GM18507 (cell line): ENCODE results near the gene PKIB.
"Not testable (repeated sequence)": the region's sequence is repeated elsewhere in the genome, so short reads cannot be mapped to it uniquely, and the experiment has no call there.

Experiments
- DNase-seq: peaks from one replicate; pipeline ENCODE4 v3.0.0; 2011; ENCODE audit warnings: low read depth; ENCODE audit not compliant: insufficient read length; ENCODE audit errors: extremely low spot score
- FAIRE-seq: peaks from 2 replicates; lab custom pipeline; 2011; peaks lifted over from hg19 to GRCh38; lab: Jason Lieb, UNC

PKIB gene

GRCh38 chr6:122619309-122619708, 9.1 kb downstream of the PKIB start:
- FAIRE-seq (no peak), DNase-seq (no peak)

GRCh38 chr6:122620428-122620827, 10.2 kb downstream of the PKIB start:
- DNase-seq (no peak), FAIRE-seq (no peak)

GRCh38 chr6:122620902-122621301, 10.7 kb downstream of the PKIB start:
- DNase-seq (no peak), FAIRE-seq (no peak)

GRCh38 chr6:122621638-122622037, 11.4 kb downstream of the PKIB start:
- FAIRE-seq, result no peak
- DNase-seq, result no peak

GRCh38 chr6:122622479-122622878, 12.3 kb downstream of the PKIB start:
- FAIRE-seq (no peak), DNase-seq (no peak)

- FAIRE-seq, result no peak
Measured at GRCh38 chr6:122623279-122623678, 13.1 kb downstream of the PKIB start.

GRCh38 chr6:122624853-122625252, 14.6 kb downstream of the PKIB start:
- FAIRE-seq, result no peak
- DNase-seq, result no peak

More at GRCh38 chr6:122623279-122623678, 13.1 kb downstream of the PKIB start:
- no peak for DNase-seq

GRCh38 chr6:122628714-122629113, 18.5 kb downstream of the PKIB start:
- DNase-seq (no peak), FAIRE-seq (no peak)

- DNase-seq (no peak), FAIRE-seq (no peak)
Measured at GRCh38 chr6:122631571-122632249, 21.5 kb downstream of the PKIB start.

GRCh38 chr6:122640366-122640765, 30.2 kb downstream of the PKIB start:
- FAIRE-seq, result no peak
- no peak for DNase-seq

GRCh38 chr6:122641819-122642218, 31.6 kb downstream of the PKIB start:
- no peak for FAIRE-seq

GRCh38 chr6:122642604-122643003, 32.4 kb downstream of the PKIB start:
- not testable (repeated sequence) for DNase-seq, FAIRE-seq

More at GRCh38 chr6:122641819-122642218, 31.6 kb downstream of the PKIB start:
- no peak for DNase-seq

- DNase-seq, result no peak
- FAIRE-seq, result no peak
Measured at GRCh38 chr6:122645256-122645655, 35.1 kb downstream of the PKIB start.

- no peak for FAIRE-seq
- DNase-seq, result no peak
Measured at GRCh38 chr6:122647765-122648164, 37.6 kb downstream of the PKIB start.

GRCh38 chr6:122648726-122649125, 38.5 kb downstream of the PKIB start:
- no peak for FAIRE-seq

GRCh38 chr6:122649701-122650100, 39.5 kb downstream of the PKIB start:
- FAIRE-seq, result no peak
- DNase-seq, result no peak

More at GRCh38 chr6:122648726-122649125, 38.5 kb downstream of the PKIB start:
- no peak for DNase-seq

- no peak for FAIRE-seq
Measured at GRCh38 chr6:122650403-122650802, 40.2 kb downstream of the PKIB start.

GRCh38 chr6:122651031-122651430, 40.8 kb downstream of the PKIB start:
- no peak for FAIRE-seq
- DNase-seq, result no peak

More at GRCh38 chr6:122650403-122650802, 40.2 kb downstream of the PKIB start:
- no peak for DNase-seq

- DNase-seq (no peak), FAIRE-seq (no peak)
Measured at GRCh38 chr6:122651604-122652003, 41.4 kb downstream of the PKIB start.

GRCh38 chr6:122652431-122652830, 42.2 kb downstream of the PKIB start:
- no peak for FAIRE-seq
- no peak for DNase-seq

GRCh38 chr6:122653094-122653493, 42.9 kb downstream of the PKIB start:
- no peak for FAIRE-seq
- DNase-seq, result no peak

- DNase-seq, result no peak
- FAIRE-seq, result no peak
Measured at GRCh38 chr6:122654012-122654411, 43.8 kb downstream of the PKIB start.
